ENCODE data around the gene MGST1.
"Not testable (repeated sequence)": the region's sequence is repeated elsewhere in the genome, so short reads cannot be mapped to it uniquely, and the experiment has no call there.

Gene MGST1

DNA sequence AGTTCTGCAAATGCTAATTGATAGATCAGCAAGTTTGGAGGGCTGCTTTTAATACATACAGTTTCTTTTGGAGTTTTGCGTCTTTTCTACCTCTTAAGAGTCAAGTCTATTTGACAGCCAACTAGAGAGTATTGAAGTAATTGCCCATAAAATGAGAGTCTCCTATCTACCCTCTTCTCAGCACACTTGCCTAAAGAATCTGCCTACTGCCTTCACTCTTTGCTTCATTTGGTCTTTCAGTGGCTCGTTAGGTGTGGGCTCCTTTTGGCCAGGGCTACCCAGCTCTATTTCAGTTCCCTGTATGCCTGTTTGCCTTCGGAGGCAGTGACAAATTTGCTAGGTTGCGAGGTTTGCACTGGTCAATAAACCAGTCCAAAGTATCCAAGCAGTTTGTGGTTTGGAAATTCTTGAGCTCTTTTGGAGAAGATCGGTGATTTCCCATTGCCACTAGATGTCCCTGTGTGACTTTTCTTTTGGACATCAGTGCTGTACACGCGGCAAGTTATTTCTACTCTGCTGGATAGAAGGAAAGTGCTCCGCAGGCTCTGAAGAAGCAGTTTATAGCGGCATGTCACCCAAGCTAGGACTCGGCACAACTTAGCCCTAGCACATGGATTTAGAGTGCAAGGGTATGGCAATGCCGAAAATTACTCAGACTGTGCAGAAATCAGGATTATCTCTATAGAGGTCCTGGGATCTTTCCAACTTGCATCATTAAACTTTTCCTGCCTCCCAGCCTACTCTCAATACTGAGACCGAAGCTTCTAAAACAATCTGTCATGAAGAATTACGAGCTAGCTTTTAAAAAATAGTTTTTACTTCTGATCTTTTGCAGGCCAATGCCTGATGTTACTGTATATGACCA is 38.6 kb downstream of the MGST1 start:
- Histone ChIP-seq H3K27me3 (ENCODE audit: control insufficient read depth, insufficient read depth, low read length) (no peaks in the 10 kb centered on the region), H3K36me3 (ENCODE audit: control insufficient read depth, insufficient read depth, low read length) (no peaks in the 10 kb centered on the region), H3K27ac (ENCODE audit: low read depth, low read length) (no peak overlapping the region), H3K9me3 (ENCODE audit: control insufficient read depth, insufficient read depth, low read depth, low read length) (no peaks in the 10 kb centered on the region), H3K9ac (ENCODE audit: low read length) (no peak overlapping the region), H3K4me1 (ENCODE audit: control insufficient read depth, insufficient read depth, low read length) (no peaks in the 10 kb centered on the region), H3K4me3 (ENCODE audit: low read depth, low read length) (no peak overlapping the region)

DNA sequence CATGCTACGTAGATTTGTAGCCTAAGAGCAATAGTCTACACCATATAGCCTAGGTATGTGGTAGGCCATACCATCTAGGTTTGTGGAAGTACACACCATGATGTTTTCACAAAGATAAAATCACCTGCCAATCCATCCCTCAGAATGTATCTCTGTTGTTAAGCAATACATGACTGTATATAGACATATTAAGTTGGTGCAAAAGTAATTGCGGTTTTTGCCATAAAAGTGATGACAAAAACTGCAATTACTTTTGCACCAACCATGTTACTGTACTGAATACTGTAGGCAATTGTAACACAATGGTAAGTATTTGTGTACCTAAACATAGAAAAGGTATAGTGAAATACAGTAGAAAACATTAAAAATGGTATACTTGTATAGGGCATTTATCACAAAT is 40.5 kb downstream of the MGST1 start:
- Histone ChIP-seq H3K27me3 (ENCODE audit: control insufficient read depth, insufficient read depth, low read length) (no peaks in the 10 kb centered on the region), H3K9ac (ENCODE audit: low read length) (no peak overlapping the region), H3K9me3 (ENCODE audit: control insufficient read depth, insufficient read depth, low read depth, low read length) (no peaks in the 10 kb centered on the region), H3K27ac (ENCODE audit: low read depth, low read length) (no peak overlapping the region), H3K4me3 (ENCODE audit: low read depth, low read length) (no peak overlapping the region), H3K36me3 (ENCODE audit: control insufficient read depth, insufficient read depth, low read length) (no peaks in the 10 kb centered on the region), H3K4me1 (ENCODE audit: control insufficient read depth, insufficient read depth, low read length) (no peaks in the 10 kb centered on the region)

DNA sequence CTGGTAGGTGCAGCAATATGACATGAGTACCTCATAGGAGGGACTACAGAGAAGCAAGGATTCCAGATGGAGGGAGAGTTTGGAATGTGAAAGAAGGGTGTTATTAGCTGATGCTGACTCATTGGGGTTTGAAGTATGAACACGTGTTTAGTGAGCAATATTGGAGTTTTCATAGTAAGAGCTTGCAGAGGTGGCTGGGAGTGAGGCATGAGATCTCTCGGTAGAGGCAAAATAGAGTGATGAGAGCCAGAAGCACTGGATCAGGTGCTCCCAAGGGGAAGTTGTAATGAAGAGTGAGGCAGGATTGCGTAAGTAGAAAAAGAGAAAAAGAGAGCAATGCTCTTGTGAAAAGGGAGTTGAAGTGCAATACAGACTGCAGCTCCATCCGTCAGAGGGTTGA is 42.1 kb downstream of the MGST1 start:
- Histone ChIP-seq H3K36me3 (ENCODE audit: control insufficient read depth, insufficient read depth, low read length) (no peaks in the 10 kb centered on the region), H3K4me1 (ENCODE audit: control insufficient read depth, insufficient read depth, low read length) (no peaks in the 10 kb centered on the region), H3K27ac (ENCODE audit: low read depth, low read length) (no peak overlapping the region), H3K27me3 (ENCODE audit: control insufficient read depth, insufficient read depth, low read length) (no peaks in the 10 kb centered on the region), H3K4me3 (ENCODE audit: low read depth, low read length) (no peak overlapping the region), H3K9me3 (ENCODE audit: control insufficient read depth, insufficient read depth, low read depth, low read length) (peaks cover 9% of the 10 kb centered on the region), H3K9ac (ENCODE audit: low read length) (no peak overlapping the region)

DNA sequence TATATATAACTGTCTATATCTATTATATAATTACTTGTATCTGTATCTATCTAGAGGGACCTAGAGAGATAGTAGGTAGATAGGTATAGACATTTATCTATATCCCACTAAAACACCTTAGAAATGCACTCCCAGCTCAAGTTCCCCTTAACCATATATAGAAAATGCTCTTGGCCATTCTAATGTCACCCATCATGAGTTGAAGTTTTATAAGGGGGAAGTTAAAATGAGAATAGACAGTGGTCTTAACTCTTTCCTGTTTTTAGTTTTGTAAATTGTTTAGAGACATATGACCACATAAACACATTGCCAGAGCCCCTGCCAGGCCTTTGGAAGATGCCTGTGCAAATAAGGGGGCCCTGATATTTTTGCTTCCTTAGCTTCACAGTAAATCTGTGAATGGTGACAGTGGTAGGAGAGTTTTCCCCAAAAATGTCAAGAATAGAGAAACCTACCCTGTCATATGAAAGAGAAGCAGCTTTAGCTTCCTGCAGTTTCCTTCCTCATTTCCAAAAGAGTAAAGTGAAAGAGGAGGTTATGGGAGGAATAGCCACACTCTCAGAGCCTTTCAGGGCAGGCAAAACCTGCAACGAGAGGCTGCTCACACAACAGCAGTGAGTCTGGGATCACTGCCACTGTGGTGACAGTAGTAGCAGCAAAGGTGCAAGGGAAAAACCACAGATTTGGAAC is 45.5 kb downstream of the MGST1 start:
- Histone ChIP-seq H3K27me3 (ENCODE audit: control insufficient read depth, insufficient read depth, low read length) (no peaks in the 10 kb centered on the region), H3K4me3 (ENCODE audit: low read depth, low read length) (no peak overlapping the region), H3K9ac (ENCODE audit: low read length) (no peak overlapping the region), H3K27ac (ENCODE audit: low read depth, low read length) (no peak overlapping the region), H3K36me3 (ENCODE audit: control insufficient read depth, insufficient read depth, low read length) (no peaks in the 10 kb centered on the region), H3K9me3 (ENCODE audit: control insufficient read depth, insufficient read depth, low read depth, low read length) (peaks cover 9% of the 10 kb centered on the region), H3K4me1 (ENCODE audit: control insufficient read depth, insufficient read depth, low read length) (no peaks in the 10 kb centered on the region)

DNA sequence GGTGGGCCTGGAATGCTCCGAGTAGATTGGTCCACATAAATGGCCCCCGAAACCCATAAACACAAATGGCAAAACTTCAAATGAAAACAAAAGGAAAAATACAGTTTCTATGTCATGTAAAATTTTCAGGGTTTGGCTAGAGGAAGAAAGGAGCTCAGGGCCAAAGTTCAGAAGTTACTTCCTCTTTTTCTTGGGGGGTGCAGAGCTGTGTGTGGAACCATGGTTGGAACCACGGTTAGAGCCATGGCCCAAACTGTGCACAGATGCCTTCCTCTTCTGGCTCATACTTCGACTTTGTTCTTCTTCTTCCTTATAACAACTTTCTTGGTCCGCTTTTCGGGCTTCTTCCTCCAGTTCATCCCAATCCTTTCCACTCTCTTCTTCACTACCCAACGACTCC is 51.7 kb downstream of the MGST1 start:
- Histone ChIP-seq H3K27ac (ENCODE audit: low read depth, low read length) (no peak overlapping the region), H3K9ac (ENCODE audit: low read length) (no peak overlapping the region), H3K36me3 (ENCODE audit: control insufficient read depth, insufficient read depth, low read length) (no peaks in the 10 kb centered on the region), H3K4me3 (ENCODE audit: low read depth, low read length) (no peak overlapping the region), H3K27me3 (ENCODE audit: control insufficient read depth, insufficient read depth, low read length) (no peaks in the 10 kb centered on the region), H3K9me3 (ENCODE audit: control insufficient read depth, insufficient read depth, low read depth, low read length) (no peaks in the 10 kb centered on the region), H3K4me1 (ENCODE audit: control insufficient read depth, insufficient read depth, low read length) (no peaks in the 10 kb centered on the region)

DNA sequence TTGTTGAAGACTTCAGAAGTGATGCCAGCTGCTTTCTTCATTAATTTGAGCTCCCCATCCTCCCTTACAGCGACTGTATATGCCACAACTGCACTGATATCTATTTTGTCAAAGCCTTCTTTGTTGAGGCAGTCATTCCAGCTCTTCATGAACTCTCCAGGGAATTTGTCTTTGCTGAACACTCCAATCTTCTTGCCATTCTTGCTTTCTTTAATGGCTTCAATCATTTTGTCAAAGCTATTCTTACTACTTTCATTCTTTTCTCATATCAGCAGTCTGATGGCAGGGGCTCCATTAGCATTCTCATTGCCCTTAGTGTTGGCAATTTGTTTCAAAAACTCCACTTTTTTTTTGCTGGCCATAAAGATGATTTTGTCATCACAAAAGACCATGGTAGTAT is 54.4 kb downstream of the MGST1 start:
- not testable (repeated sequence) for H3K27ac ChIP-seq (ENCODE audit: low read depth, low read length); H3K4me3 ChIP-seq (ENCODE audit: low read depth, low read length); H3K9me3 ChIP-seq (ENCODE audit: control insufficient read depth, insufficient read depth, low read depth, low read length); H3K4me1 ChIP-seq (ENCODE audit: control insufficient read depth, insufficient read depth, low read length); H3K9ac ChIP-seq (ENCODE audit: low read length); H3K27me3 ChIP-seq (ENCODE audit: control insufficient read depth, insufficient read depth, low read length); H3K36me3 ChIP-seq (ENCODE audit: control insufficient read depth, insufficient read depth, low read length)

DNA sequence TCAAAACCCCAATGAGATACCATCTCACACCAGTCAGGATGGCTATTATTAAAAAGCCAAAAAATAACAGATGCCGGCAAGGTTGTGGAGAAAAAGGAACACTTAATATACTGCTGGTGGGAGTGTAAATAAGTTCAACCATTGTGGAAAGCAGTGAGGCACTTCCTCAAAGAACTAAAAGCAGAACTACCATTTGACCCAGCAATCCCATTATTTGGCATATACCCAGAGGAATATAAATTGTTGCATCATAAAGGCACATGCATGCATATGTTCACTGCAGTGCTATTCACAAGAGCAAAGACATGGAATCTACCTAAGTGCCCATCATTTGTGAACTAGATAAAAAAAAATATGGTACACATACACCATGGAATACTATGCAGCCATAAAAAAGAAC is 59.9 kb downstream of the MGST1 start:
- no peaks in the 10 kb centered on the region for H3K4me1 ChIP-seq (ENCODE audit: control insufficient read depth, insufficient read depth, low read length)
- H3K36me3 ChIP-seq (ENCODE audit: control insufficient read depth, insufficient read depth, low read length), result no peaks in the 10 kb centered on the region

More for the DNA sequence above, 59.9 kb downstream of the MGST1 start:
- Histone ChIP-seq H3K9me3 (ENCODE audit: control insufficient read depth, insufficient read depth, low read depth, low read length) (peaks cover 3% of the 10 kb centered on the region; the same call in 1 of the 2 replicates), H3K27ac (ENCODE audit: low read depth, low read length) (no peak overlapping the region), H3K4me3 (ENCODE audit: low read depth, low read length) (no peak overlapping the region), H3K27me3 (ENCODE audit: control insufficient read depth, insufficient read depth, low read length) (no peaks in the 10 kb centered on the region), H3K9ac (ENCODE audit: low read length) (no peak overlapping the region)

Data from HUES6 (cell line).